NCI-H187 treated with DMSO at 0.1 percent for 48 hours (cell line): ENCODE data around the gene FKBP3.
A peak's percentile ranks its signal among the peaks of the same experiment; 100 is the strongest.
"Not testable (repeated sequence)": the region's sequence is repeated elsewhere in the genome, so short reads cannot be mapped to it uniquely, and the experiment has no call there.

Source experiments
- DNase-seq: peaks from one replicate; lab custom pipeline; 2025; lab: John Stamatoyannopoulos, UW

The FKBP3 gene

GRCh38 chr14:45112896-45113781 is 21.1 kb downstream of the FKBP3 start:
- DNase-seq: no peak

GRCh38 chr14:45104561-45104960 is 29.7 kb downstream of the FKBP3 start:
- DNase-seq: no peak

DNA sequence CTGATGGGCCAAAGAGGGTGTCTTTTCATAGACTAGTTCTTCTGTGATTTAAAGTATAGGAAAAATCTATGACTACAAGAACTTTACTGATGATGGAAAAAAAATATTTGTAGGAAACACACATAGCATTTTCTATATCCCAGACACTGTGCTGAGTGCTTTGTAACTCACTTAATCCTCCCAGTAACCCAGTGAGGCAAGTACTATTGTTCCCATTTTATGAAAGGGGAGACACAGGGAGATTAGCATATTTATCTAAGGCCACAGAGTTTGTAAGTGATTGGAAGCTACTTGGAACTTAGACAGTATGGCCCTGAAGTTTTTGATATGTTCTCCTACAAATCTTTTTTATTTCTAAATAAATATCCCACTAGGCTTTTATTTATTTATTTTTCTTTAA is 30.5 kb downstream of the FKBP3 start:
- no peak for DNase-seq

DNA sequence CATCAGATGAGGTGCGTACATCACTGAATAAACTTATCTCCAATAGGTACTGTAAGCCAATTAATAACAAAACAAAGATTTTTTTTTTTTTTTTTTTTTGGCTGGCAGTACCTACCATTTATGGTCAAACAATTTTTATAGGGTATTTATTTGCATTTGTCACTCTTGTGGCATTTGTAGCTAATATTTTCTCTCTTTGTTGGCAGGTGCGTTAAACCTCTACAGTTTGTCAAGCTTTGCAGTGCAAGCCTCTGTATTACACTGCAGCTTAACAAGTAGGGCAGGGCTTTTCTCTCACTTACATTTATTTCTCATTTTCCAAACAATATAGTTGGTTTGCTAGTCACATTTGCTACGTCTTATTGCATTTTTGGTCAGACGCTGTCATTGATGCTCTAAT is 38.1 kb downstream of the FKBP3 start:
- DNase-seq: no peak

DNA sequence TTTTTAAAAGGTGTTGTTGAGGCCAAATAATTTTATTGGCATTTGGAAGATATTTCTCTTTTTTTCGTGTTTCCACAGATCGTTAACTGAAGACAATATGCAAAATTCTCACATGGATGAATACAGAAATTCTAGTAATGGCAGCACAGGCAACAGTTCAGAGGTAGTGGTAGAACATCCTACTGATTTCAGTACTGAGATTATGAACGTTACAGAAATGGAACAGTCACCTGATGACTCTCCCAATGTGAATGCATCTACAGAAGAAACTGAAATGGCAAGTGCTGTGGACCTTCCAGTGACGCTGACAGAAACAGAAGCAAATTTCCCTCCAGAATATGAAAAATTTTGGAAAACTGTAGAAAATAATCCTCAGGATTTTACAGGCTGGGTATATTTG is 39.1 kb downstream of the FKBP3 start:
- no peak for DNase-seq

GRCh38 chr14:45094275-45094674 is 40.0 kb downstream of the FKBP3 start:
- DNase-seq: no peak

- DNase-seq: no peak
Measured at GRCh38 chr14:45091710-45092109, 42.6 kb downstream of the FKBP3 start.

DNA sequence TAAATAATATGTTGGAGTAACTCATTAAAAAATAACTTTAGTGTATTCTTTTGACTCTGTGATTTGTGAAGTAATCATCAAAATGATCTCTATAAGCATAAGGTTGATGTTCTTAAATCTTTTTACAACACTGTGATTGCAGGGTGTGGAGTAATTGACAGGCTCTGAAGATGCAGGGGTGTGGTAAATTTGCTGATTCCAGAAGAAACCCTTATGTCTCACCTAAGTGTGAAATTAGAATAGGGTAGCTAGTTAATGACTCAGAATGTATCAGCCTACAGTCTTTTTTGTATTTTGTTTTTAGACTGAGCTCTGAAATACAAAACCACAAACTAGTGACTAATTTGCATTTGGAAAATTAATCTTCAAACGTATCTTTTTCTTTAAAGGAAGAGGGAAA is 44.5 kb downstream of the FKBP3 start:
- no peak for DNase-seq

GRCh38 chr14:45084946-45085346 is 49.3 kb downstream of the FKBP3 start:
- no peak for DNase-seq

DNA sequence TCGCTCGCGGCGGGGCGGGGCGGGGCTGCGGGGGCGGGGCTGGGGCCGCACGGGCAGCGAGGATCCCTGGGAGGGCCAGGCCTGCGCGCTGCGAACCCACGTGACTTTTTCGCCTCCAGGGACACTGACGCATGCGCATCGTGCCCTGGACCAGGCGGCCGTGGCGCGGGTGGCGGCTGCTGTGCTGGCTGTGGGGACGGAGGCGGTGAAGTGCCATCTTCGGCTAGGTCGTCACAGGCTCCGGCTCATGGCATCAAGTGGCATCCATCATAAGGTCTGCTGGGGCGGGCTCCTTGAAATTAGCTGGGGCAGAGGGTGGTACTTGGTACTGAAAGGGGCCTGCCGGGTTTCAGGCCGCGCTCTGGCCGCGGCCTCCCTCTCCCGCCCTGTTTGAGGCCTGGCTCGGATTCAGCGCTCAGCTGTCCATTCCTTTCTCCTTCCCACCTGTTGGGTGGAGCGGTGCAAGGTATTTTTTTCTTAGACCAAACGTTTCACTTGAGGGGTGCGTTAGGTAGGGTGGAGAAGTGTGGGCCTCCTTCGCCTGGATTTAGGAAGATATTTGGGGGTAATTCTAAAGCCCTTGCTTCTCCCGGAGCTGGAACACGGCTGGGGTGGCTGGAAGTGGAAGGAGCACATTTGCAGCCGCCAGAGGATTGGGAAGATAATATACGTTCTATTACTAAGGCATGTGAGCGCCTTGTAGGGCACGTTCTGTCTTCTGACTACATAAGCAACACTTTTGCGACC is 50.1 kb downstream of the FKBP3 start, which contains the start of gene PRPF39:
Gene PRPF39 (plus strand): TSS at position 141 of the 747 bp plus-strand sequence. CDS start 11,124 bp downstream, outside the sequence.
- DNase-seq: peak; percentile 80

DNA sequence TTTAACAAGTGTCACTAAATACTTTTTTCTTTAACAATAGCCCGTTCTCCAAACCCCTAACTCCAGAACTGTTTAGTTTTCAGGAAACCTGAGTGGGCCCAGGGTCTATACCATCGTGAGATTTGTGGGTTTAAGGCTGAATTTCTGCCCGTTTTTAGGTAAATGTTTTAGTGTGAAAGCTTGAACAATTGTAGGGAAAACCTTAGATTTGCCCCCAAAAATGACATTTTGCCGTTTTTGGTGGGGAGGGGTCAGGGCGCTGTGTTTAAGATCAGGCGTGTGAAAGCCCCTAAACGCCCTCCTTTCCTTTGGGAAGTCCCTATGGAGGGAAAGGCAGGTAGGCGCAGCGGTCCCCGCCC is 50.7 kb downstream of the FKBP3 start:
- DNase-seq: no peak

GRCh38 chr14:45082420-45082819 is 51.9 kb downstream of the FKBP3 start:
- DNase-seq: no peak

DNA sequence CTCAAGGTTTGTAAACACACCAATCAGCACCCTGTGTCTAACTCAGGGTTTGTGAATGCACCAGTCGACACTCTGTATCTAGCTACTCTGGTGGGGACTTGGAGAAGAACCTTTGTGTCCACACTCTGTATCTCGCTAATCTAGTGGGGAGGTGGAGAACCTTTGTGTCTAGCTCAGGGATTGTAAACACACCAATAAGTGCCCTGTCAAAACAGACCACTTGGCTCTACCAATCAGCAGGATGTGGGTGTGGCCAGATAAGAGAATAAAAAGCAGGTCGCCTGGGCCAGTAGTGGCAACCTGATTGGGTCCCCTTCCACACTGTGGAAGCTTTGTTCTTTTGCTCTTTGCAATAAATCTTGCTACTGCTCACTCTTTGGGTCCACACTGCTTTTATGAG is 53.2 kb downstream of the FKBP3 start:
- DNase-seq: not testable (repeated sequence)

DNA sequence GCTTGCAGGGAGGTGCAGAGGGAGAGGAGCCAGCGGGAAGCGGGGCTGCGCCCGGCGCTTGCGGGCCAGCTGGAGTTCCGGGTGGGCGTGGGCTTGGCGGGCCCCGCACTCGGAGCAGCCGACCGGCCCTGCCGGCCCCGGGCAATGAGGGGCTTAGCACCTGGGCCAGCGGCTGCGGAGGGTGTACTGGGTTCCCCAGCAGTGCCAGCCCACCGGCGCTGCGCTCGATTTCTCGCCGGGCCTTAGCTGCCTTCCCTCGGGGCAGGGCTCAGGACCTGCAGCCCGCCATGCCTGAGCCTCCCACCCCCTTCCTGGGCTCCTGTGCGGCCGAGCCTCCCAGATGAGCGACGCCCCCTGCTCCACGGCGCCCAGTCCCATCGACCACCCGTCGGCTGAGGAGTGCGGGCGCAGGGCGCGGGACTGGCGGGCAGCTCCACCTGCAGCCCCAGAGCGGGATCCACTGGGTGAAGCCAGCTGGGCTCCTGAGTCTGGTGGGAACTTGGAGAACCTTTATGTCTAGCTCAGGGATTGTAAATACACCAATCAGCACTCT is 53.8 kb downstream of the FKBP3 start:
- DNase-seq: not testable (repeated sequence)

DNA sequence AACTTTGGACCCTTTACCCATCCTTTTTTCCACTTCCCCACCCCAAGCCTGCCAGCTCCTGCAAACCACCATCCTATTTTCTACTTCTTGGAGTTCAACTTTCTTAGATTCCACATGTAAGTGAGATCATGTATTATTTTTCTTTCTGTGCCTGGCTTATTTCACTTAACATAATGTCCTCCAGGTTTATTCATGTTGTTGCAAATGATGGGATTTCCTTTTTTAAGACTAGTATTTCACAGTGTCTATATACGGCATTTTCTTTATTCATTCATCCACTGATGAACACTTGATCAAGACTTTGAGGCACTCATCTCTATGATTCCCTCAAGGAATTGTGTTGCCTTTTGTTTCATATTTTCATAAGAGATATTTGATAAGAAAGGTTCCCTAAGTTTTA is 56.0 kb downstream of the FKBP3 start:
- DNase-seq: no peak

DNA sequence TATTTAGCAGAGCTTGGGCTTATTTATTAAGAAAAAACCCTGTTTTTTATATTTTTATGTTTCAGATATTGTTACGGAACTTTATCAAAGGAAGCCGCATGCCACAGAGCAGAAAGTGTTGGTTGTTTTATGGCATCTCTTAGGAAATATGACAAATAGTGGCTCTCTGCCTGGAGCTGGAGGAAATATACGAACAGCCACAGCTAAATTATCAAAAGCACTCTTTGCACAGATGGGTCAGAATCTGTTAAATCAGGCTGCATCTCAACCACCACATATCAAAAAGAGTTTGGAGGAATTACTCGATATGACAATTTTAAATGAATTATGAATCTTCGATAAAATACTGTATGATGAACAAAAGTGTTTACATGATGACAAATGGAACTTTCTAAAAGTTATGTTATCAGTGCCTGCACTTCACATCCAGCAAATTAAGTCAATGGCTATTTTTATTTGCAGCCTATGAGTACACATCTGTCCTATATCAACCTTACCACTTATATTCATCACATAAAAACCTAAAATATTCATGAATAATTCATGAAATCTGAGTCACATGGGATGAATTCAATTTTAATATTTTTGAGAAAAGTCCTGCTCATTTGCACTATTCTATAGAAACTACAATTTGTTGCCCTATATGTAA is 60.9 kb downstream of the FKBP3 start:
- no peak for DNase-seq

DNA sequence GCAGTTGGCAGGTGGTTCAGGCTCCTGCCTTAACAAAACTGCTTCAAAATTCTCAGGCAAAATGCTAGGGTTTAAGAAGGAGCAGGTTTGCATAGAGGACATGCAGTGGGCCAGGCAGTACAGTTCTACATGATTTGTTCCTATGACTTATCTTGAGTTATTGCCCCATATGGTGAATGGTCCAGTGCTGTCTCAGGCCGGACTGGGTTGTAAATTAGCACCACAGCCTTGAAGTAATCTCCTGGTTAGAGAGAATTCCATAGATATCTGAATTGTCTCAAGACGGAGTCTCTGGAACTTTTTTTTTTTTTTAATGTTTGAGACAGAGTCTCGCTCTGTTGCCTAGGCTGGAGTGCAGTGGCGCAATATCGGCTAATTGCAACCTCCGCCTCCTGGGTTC is 62.2 kb downstream of the FKBP3 start:
- no peak for DNase-seq

DNA sequence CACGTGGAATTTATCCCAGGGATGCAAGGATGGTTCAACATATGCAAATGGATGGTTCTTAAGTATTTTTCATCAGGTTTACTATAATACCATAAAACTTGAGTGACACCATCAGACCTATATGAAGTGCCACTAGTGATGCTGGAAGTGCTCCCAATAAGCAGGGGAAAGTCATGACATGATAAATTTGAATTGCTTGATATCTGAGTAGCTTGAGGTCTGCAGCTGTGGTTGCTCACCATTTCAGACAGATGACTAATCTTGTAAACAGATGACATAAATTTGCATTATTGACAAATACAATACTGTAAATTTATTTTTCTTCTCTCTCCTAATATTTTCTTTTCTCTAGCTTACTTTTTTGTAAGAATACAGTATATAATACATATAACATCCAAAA is 64.1 kb downstream of the FKBP3 start:
- no peak for DNase-seq

- no peak for DNase-seq
Measured at GRCh38 chr14:45068396-45068795, 65.9 kb downstream of the FKBP3 start.

GRCh38 chr14:45066667-45067066 is 67.6 kb downstream of the FKBP3 start:
- DNase-seq: no peak

- no peak for DNase-seq
Measured at GRCh38 chr14:45065956-45066355, 68.3 kb downstream of the FKBP3 start.
